Measurements from ENCODE around the gene MSH5.

- TF ChIP-seq CTCF (IDR thresholded peaks at IDR 0.05 in 2 of 3, conservative IDR thresholded peaks at IDR 0.05 in 1 of 3; ENCODE audit: borderline replicate concordance in 1 of 3, insufficient read depth in 1 of 3, low read depth in 2 of 3, low read length in 2 of 3) (no peak), MAX (IDR thresholded peaks at IDR 0.05) (no peak), POLR2A (IDR thresholded peaks at IDR 0.05; ENCODE audit: borderline replicate concordance, extremely low read depth, insufficient read depth, insufficient read length) (no peak), CEBPB (IDR thresholded peaks at IDR 0.05; ENCODE audit: low read depth) (no peak), ELF1 (IDR thresholded peaks at IDR 0.05; ENCODE audit: borderline replicate concordance, low read depth) (no peak), JUND (IDR thresholded peaks at IDR 0.05) (no peak), ATF3 (IDR thresholded peaks at IDR 0.05) (no peak), REST (IDR thresholded peaks at IDR 0.05; ENCODE audit: low read depth) (no peak)
Measured at GRCh38 chr6:31727034-31727716, 12.6 kb upstream of the MSH5 start.

All from HCT116 (cell line).